GM06990 (cell line): ENCODE data around the gene SSC5D.

Source experiments
- DNase-seq: peaks from one replicate; pipeline ENCODE4 v3.0.0-alpha.2; 2011; ENCODE audit not compliant: insufficient read length; ENCODE audit errors: extremely low read depth
- H3K27me3 ChIP-seq: replicated peaks from 2 replicates; pipeline ENCODE4 v1.6.0; 2011; ENCODE audit warnings: low read length; ENCODE audit not compliant: control insufficient read depth, insufficient read depth
- H3K36me3 ChIP-seq: 2 replicates; pipeline ENCODE4 v1.5.1; 2011; ENCODE audit warnings: low read length; ENCODE audit not compliant: control insufficient read depth, insufficient read depth
- H3K4me3 ChIP-seq: replicated peaks from 2 replicates; pipeline ENCODE4 v1.5.1; 2011; ENCODE audit warnings: low read depth, mild to moderate bottlenecking, control low read depth, low read length
- TF ChIP-seq, protein P1 (sequence below): IDR thresholded peaks from 2 replicates; pipeline ENCODE4 v1.5.1; 2011; ENCODE audit warnings: low read length, control low read depth, mild to moderate bottlenecking, inconsistent platforms; ENCODE audit not compliant: insufficient read depth, poor library complexity, severe bottlenecking

SSC5D gene

DNA sequence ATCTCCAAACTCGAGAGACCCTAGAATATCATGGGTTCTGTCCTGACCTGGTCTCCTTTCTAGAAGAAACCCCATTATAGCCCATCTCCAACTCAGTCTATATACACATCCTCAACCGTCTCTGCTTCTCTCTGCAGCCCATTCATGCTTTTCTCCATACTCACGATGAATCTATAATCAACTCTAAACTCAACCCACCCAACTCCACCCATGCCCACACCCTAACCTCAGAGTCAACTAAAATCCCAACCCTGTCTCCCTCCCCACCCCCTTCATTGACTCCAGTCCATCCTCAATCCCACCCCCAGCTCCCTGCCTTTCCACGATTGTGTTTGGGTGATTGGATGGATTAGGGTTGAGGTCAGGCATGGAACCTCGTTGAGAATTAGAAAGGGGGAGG is 55.3 kb downstream of the SSC5D start:
- TF ChIP-seq, protein P1, sequence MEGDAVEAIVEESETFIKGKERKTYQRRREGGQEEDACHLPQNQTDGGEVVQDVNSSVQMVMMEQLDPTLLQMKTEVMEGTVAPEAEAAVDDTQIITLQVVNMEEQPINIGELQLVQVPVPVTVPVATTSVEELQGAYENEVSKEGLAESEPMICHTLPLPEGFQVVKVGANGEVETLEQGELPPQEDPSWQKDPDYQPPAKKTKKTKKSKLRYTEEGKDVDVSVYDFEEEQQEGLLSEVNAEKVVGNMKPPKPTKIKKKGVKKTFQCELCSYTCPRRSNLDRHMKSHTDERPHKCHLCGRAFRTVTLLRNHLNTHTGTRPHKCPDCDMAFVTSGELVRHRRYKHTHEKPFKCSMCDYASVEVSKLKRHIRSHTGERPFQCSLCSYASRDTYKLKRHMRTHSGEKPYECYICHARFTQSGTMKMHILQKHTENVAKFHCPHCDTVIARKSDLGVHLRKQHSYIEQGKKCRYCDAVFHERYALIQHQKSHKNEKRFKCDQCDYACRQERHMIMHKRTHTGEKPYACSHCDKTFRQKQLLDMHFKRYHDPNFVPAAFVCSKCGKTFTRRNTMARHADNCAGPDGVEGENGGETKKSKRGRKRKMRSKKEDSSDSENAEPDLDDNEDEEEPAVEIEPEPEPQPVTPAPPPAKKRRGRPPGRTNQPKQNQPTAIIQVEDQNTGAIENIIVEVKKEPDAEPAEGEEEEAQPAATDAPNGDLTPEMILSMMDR: no peak
- H3K4me3 ChIP-seq: no peak overlapping the region
- no peak for DNase-seq
- peaks cover 2% of the 10 kb centered on the region; the same call in 1 of the 2 replicates for H3K27me3 ChIP-seq
- no peaks in the 10 kb centered on the region for H3K36me3 ChIP-seq

DNA sequence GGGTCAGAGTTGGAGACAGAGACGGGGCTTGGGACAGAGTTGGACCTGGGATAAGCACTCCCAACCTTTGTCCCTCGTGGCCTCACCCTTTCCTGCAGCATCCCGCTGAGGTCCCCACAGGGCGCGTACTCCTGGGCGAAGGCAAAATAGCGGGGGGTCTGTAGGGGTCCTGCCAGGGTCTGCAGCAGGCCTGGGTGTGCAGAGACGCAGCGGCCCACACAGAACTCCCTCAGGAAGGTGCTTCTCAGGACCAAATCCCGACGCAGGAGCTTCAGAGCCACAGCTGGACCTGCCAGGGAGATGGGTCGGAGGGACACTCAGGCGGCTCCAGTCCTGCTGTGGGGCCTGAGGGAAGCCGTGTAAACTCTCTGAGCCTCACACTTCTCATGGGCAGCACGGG is 55.8 kb downstream of the SSC5D start:
- TF ChIP-seq, protein P1: no peak
- H3K27me3 ChIP-seq: peaks cover 2% of the 10 kb centered on the region; the same call in 1 of the 2 replicates
- no peak overlapping the region for H3K4me3 ChIP-seq
- DNase-seq: no peak
- H3K36me3 ChIP-seq: no peaks in the 10 kb centered on the region

DNA sequence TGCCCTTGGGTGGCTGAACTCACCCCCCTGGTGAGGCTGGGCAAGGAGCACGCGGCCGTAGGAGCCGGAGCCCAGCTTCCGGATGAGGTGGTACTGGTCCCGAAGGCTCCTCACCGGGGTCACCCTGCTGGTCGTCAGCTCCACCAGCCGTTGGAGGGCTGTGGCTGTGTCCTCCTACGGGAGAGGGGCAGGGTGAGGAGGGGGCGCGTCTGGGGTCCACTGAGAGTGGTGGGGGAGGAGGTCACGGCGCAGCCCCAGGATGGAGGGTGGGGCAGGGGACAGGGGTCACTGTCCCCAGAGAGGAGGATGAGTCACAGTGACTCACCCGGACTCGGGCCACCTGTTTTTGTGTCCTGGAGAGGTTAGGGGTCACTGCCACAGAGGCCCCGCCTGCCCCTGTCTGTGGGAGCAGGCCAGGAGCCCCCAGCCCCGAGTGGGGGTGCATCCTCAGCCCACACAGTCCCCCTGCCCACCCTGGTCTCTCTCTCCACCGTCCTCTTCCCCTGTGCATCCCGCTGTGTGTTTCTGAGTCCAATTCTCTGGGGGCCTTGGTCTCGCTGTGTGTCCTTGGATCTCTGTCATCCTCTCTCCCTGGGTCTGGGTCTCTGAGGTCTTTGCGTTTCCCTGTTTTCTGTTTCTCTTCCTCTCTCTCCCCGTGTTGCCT is 56.7 kb downstream of the SSC5D start:
- H3K27me3 ChIP-seq: peaks cover 2% of the 10 kb centered on the region; the same call in 1 of the 2 replicates
- H3K36me3 ChIP-seq: no peaks in the 10 kb centered on the region
- TF ChIP-seq, protein P1: no peak
- H3K4me3 ChIP-seq: no peak overlapping the region
- no peak for DNase-seq

DNA sequence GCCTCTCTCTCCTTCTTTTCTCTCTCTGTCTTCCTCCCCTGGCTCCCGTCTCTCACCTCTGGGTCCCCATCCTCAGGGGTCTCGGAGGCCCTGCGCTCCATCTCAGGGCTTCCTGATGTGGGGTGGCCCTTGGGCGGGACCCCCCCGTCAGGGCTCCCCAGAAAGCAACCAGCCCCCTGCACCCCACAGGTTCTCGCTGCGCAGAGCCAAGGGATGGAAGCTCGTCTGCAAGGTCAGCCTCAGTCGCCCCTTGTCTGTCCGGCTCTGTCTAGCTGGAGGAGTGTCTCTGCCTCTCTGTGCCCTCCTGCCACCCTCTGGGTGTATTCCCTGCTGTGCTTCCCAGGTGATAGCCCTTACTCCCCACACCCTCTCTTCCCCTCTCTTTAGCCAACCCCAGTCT is 57.2 kb downstream of the SSC5D start, which contains the start of gene SBK3:
SBK3 (minus strand) TSS at position 101 of the 400 bp plus-strand sequence; CDS start at position 101, 0 bp downstream.
- Histone ChIP-seq H3K4me3 (no peak within 1 kb of the TSS), H3K27me3 (peaks cover 2% of the 10 kb centered on the region; the same call in 1 of the 2 replicates), H3K36me3 (no peaks in the 10 kb centered on the region)
- no peak for DNase-seq
- TF ChIP-seq, protein P1: no peak

DNA sequence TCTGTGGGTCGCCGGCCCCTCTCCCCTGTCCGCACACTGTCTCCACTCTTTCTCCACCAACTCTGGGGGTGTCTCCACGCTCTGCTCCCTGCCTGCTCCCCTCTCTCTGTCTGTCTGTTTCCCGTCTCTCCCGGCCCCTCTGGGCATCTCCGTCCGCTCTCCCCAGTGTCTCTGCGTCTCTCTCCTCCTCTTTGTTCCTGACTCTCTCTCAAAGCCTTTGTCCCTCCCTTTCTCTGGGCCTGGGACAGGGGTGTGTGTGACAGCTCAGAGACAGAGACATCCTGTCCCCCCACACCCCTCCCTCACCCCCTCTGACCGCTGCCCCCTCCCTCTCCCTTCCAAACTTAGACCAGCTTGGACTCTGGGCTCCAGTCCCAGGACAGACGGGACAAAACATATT is 57.8 kb downstream of the SSC5D start:
- no peak for DNase-seq
- TF ChIP-seq, protein P1: no peak
- H3K27me3 ChIP-seq: peaks cover 2% of the 10 kb centered on the region; the same call in 1 of the 2 replicates
- H3K36me3 ChIP-seq: no peaks in the 10 kb centered on the region
- no peak overlapping the region for H3K4me3 ChIP-seq
